NCI-H510A (cell line): ENCODE measurements around the gene SLC7A8.
"Not testable (repeated sequence)": the region's sequence is repeated elsewhere in the genome, so short reads cannot be mapped to it uniquely, and the experiment has no call there.

ENCODE experiments used
- DNase-seq: peaks from one replicate; lab custom pipeline; 2025; lab: John Stamatoyannopoulos, UW

The SLC7A8 gene

DNA sequence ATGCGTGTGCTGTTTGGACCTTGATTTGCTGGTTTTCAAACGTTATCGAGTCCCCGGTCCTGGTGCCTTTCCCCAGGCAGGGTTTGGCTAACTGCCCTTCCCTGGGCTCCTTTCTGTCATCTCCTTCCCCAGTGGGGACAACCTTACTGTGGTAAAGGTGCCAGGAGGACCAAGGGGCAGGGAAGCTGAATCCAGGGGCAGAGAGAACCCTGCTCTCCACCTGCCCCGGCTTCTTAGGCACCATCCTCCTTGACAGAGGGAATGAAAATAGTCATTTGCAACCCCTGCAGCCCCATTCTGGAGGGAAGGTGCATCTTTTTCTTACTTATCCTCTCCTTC, 69.4 kb downstream of the SLC7A8 start:
- DNase-seq: no peak

- DNase-seq: no peak
Measured at GRCh38 chr14:23113431-23114119, 69.9 kb downstream of the SLC7A8 start.

DNA sequence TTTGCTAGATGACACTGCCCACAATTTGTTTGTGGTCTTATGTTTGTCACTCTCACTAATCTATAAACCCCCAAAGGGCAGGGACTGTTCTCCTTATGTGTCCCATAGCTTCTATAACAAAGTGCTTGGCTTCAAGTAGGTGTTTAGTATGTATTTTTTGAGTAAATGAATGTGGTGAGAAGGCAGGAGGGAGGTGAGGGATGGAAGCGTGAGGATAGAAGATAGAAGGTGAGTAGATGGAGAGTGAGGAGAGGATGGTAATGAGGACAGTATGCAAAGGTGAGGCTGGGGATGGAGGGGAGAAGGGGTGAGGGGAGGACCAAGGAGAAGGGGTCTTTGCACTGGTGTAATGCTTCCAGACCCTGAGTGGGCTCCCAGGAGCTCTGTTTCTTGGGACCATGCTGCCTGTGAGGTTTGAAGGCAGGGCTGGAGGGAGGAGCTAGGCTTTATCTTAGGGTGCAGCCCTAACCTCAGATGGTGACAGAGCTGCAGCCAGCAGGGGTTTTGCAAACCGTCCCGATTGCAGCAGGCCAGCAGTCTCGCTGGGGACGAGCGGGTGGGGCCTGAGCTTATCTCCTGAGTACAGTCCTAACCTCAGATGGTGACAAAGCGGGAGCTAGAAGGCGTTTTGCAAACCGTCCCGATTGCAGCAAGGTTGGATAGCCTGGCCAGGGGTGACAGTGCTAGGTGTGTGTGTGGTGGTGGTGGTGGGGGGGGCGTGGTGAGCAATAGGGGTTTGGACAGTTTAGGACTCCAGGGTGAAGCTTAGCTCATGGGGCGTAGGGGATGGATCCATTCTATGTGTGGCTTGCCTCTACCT, 70.9 kb downstream of the SLC7A8 start:
- DNase-seq: no peak

DNA sequence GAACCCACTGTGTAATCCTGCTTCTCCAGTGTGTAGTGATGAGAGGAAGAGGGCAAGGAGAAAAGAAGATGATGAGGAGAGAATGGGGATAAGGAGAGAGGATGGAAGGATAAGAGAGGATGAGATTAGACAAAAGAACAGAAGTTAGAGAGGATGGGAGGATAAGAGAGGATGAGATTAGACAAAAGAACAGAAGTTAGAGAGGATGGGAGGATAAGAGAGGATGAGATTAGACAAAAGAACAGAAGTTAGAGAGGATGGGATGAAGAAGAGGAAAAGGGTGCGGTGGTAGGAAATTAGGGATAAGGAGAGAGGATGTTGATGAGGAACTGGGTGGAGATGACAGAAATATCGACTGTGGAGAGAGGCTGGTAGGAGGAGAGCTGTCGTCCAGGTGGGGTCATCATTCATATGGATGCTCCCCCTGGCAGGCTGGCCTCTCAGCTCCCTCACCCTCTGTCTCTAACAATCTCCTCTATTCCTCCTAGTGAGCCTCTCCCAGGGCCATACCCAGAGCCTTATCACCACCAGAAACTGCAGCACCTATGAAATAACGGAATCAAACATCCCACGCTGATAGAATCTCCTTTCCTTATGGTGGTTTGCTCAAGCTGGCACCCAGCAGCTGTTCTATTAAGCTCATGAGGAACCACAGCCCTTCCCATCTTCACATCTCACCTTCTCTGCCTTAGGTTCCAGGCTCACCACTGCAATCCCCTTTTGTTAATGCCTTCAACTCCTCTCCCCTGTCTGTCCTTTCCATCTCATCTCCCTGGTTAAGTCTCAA, 72.7 kb downstream of the SLC7A8 start:
- DNase-seq: no peak

DNA sequence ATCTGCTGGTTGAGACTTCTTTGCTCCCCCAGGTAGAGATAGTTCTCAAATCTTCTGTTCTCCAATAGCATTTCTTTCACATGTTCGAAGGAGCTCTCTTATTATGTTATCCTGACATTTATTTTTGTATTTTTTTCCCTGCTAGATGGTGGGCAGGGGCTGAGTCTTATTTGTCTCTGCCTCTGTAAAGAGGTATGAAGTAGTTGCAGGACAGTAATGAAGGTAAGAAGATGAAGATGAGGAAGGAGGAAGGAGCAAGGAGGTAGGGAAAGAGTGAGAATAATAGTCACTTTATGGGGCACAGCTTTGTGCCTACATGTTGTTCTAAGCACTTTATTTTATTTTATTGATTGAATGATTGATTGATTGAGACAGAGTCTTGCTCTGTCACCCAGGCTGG, 73.7 kb downstream of the SLC7A8 start:
- no peak for DNase-seq

GRCh38 chr14:23108169-23108568, 75.3 kb downstream of the SLC7A8 start:
- DNase-seq: not testable (repeated sequence)

DNA sequence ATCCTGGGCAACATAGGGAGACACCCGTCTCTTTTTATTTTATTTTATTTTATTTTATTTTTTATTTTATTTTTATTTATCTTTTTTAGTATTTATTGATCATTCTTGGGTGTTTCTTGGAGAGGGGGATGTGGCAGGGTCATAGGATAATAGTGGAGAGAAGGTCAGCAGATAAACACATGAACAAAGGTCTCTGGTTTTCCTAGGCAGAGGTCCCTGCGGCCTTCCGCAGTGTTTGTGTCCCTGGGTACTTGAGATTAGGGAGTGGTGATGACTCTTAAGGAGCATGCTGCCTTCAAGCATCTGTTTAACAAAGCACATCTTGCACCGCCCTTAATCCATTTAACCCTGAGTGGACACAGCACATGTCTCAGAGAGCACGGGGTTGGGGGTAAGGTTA, 75.8 kb downstream of the SLC7A8 start:
- not testable (repeated sequence) for DNase-seq

GRCh38 chr14:23106747-23107045, 76.8 kb downstream of the SLC7A8 start:
- no peak for DNase-seq

DNA sequence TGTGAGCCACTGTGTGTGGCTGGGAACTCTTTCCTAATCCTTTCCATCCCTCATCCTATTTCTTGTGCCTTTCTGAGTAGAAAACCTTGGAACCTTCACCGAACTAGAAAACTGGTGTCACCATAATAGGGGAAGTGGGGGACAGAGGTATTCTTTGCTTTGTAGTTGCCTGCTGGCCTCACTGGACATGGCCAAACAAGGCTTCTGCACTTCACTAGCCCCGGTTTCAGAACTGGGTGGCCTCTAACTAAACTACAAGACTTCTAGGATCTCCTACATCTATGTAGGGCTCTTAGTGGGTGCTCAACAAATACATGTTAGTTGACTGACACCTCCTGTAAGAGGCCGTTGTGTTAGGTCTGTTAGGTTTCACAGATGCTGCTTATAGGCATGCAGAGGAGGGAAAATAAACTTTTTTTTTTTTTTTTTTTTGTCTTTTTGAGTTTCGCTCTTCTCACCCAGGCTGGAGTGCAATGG, 78.1 kb downstream of the SLC7A8 start:
- no peak for DNase-seq

GRCh38 chr14:23104591-23105347, 78.7 kb downstream of the SLC7A8 start, which contains the start of gene CIROP:
CIROP (minus strand) TSS chr14:23104989; CDS start chr14:23104920, 69 bp downstream.
- no peak for DNase-seq

- DNase-seq: no peak
Measured at GRCh38 chr14:23104070-23104590, 79.3 kb downstream of the SLC7A8 start.

DNA sequence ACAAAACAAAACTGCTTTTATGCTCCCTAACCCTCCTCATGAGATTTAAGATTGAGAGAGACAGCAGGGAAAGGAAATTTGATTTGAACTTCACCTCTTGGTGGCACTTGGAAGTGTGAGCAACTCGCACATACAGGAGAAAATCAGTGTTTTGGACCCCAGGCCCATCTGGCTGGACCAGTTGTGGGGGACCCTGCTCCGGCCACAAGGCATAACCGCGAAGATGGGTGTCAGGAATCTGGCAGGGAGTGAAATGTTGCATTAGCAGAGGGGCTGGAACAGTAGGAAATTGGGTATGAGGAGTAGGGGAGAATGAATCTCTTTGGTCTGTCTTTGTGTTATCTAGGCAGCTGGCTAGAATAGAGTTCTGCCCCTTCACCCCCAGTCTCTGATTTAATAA, 79.9 kb downstream of the SLC7A8 start:
- DNase-seq: no peak

- DNase-seq: no peak
Measured at GRCh38 chr14:23102801-23103200, 80.7 kb downstream of the SLC7A8 start.

DNA sequence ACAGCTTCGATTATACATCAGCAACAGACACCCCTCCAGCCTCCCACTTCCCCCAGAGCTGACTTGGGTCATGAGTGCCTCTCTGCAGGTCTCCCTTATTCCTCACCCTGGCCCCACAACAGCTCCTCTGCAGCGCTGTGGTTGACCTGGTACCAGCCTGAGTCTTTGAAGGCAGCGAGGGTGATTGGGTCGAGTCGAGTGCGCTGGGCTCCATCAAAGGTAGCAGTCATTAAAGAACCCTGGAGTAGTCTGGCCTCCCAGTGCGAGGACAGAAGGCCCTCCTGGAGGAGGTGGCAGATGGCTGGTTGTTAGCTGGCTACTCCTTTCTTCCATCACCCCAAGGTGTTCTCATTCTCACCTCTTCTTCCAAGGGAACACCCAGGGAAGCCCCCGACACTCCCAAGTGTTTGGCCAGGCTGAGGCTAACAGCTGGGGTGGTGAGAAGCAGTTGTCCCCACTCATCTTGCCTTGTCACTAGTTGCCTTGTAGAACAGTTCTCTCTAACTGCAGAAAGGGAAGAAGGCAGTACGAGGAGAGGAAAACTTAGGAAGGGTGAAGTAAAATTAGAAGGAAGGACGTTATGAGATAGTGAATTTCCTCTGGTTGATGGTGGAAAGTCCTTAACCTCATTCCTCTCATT, 81.4 kb downstream of the SLC7A8 start:
- no peak for DNase-seq

DNA sequence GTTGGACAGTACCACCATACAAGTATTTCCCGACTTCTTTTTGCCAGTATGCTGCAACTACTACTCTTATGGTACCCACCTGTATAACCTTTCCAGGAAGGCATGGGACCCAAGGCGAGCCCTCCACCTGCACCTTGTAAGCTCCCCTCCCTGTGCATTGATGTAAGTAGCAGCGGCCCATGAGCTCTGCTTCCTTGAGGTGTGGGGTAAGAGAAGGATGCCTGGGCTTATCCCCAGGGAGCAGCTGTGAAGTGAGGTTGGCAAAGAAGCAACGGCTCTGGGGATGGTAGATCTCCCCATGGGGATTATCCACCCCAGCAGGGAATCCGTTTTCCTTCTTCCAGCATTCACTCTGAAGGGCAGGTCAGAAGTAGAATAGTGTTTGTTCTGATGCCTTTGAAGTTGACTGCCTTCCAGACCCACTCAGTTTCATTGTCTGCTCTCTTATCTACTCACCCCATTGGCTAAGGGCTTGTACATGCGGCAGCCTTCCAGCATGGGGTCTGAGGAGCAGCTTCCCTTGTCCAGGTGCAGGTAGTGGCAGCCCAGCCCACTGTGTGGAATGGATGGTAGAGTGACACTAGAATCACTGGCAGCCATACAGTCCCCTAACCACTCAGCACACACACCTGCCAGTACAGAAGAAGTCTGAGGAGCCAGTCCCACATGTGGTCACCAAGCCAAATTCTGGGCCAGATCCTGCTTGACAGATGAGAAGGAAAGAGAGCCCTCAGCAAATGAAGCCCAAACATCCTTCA, 82.1 kb downstream of the SLC7A8 start:
- no peak for DNase-seq

DNA sequence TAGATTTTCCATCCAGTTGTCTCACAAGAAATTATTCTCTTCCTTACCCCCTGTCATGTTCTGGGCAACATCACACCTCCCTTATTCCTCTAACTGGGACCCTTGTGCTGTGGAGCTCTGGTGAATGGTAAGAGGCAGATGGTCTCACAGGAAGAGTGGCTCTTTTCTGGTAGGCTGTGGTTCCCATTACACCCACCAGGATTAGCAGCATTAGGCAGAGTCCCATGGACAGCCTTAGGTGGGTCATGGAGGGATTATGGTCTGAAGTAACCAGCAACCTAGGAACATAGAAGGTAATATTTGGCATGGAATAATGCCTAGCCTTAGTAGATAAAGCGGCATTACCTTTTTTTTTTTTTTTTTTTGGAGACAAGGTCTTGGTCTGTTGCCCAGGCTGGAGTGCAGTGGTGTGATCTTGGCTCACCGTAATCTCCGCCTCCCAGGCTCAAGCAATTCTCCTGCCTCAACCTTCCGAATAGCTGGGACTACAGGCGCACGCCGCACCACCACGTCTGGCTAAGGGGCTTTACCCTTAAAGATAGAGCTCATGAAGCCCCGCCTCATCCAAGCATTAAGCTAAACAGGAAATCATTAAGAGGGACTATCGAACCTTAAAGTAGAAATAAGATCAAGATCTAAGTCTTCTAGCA, 84.1 kb downstream of the SLC7A8 start:
- DNase-seq: no peak

GRCh38 chr14:23097786-23098185, 85.7 kb downstream of the SLC7A8 start:
- no peak for DNase-seq

GRCh38 chr14:23095196-23096108, 88.0 kb downstream of the SLC7A8 start, which contains the start of gene C14orf119:
C14orf119 (plus strand) TSS chr14:23095505; CDS start chr14:23097659, 2,154 bp downstream.
- no peak for DNase-seq
